GM19328 (cell line): ENCODE measurements around the gene VPS37B.
"Not testable (repeated sequence)": the region's sequence is repeated elsewhere in the genome, so short reads cannot be mapped to it uniquely, and the experiment has no call there.

Experiments used
- ATAC-seq: cut with Tn5 transposase; IDR thresholded peaks from one replicate; pipeline ENCODE4 v1.9.1; 2021; ENCODE audit warnings: mild to moderate bottlenecking, moderate library complexity; ENCODE audit not compliant: unreplicated experiment

VPS37B gene

GRCh38 chr12:122908915-122909314 is 13.0 kb upstream of the VPS37B start:
- ATAC-seq: no peak

DNA sequence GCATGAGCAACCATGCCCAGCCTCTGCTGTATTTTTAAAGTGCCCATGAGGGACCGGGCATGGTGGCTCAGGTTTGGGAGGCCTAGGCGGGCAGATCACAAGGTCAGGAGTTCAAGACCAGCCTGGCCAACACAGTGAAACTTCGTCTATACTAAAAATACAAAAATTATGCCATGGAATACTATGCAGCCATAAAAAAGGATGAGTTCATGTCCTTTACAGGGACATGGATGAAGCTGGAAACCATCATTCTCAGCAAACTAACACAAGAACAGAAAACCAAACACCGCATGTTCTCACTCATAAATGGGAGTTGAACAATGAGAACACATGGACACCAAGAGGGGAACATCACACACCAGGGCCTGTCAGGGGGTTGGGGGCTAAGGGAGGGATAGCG is 9.3 kb upstream of the VPS37B start:
- not testable (repeated sequence) for ATAC-seq

GRCh38 chr12:122903693-122904034 is 7.7 kb upstream of the VPS37B start:
- ATAC-seq: no peak

DNA sequence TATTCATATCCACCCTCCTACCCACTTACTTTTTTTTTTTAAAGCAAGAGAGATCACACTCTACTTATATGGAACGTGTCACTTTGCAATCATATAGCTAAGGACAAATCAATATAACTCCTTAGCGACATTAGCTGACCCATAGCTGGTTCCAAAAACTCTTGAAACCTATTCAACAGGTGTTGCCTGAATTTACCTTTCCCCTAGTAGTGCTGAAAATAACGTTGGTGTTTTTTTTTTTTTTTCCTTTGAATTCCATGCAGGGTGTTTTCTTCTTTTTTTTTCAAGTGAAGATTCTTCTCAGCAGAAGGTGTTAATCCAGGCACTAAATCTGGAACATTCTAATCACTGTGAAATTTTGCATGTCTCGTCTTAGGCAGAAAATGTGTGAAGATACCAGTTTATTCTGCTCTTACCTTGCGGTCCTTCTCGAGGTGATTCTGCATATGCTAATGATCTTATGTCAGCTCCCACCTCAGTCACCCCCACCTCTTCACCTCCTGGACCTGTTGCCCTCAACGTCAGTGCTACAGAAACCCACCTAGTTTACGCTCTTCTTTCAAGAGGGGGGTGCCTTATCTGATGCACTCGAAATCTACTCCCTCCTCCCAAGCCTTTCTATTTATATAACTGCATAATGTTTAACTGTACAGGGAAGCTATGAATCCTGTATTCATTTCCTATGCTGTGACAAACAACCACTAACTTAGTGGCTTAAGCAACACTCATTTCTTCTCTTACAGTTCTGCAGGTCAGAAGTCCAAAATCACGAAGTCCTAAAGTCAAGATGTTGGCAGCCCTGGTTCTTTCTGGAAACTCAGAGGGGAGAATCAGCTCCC is 7.1 kb upstream of the VPS37B start:
- no peak for ATAC-seq

DNA sequence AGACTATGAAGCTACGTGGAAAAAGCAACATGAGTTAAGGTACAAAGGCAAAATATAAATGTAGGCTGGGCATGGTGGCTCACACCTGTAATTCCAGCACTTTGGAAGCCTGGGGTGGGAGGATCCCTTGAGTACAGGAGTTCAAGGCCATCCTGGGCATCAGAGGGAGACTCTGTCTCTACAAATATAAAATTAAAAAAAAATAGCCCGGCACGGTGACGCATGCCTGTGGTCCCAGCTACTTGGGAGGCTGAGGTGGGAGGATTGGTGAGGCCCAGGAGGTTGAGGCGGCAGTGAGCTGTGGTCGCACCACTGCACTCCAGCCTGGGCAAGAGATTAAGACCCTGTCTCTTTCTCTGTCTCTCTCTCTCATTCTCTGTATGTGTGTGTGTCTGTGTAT is 4.0 kb upstream of the VPS37B start:
- no peak for ATAC-seq

DNA sequence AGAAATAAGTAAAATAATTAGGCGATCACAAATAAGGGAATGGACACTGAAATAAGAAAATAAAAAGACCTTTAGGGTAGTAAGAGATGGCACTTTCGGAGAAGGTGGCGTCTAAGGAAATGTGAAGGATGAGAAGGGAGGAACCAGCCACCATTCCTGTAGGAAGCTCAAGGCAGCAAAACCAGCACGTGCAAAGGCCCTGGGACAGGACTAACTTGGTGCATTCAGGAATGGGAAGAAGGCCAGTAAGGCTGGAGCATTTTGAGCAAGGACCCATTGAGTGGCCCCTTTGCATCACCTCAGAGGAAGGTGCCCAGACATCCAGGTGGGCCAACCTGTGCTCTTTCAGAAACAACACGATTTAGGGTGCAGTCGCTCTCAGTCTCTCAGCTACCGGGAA is 738 bp upstream of the VPS37B start:
- ATAC-seq: no peak

GRCh38 chr12:122895320-122895703 is 612 bp downstream of the VPS37B start:
- ATAC-seq: no peak

- ATAC-seq: no peak
Observed at GRCh38 chr12:122894193-122895121, 1.5 kb downstream of the VPS37B start.

- ATAC-seq: no peak
Observed at GRCh38 chr12:122893208-122894153, 2.4 kb downstream of the VPS37B start.

DNA sequence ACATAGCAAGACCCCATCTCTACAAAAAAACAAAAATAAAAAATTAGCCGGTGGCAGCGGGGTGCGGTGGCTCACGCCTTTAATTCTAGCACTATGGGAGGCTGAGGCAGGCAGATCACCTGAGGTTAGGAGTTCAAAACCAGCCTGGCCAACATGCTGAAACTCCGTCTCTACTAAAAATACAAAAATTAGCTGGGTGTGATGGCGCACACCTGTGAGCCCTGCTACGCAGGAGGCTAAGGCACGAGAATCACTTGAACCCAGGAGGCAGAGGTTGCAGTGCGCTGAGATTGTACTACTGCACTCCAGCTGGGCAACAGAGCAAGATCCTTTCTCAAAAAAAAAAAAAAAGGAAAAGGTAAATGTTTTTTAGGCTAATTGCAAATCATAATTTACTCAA is 3.2 kb downstream of the VPS37B start:
- ATAC-seq: not testable (repeated sequence)

- no peak for ATAC-seq
Observed at GRCh38 chr12:122891661-122892525, 4.0 kb downstream of the VPS37B start.

DNA sequence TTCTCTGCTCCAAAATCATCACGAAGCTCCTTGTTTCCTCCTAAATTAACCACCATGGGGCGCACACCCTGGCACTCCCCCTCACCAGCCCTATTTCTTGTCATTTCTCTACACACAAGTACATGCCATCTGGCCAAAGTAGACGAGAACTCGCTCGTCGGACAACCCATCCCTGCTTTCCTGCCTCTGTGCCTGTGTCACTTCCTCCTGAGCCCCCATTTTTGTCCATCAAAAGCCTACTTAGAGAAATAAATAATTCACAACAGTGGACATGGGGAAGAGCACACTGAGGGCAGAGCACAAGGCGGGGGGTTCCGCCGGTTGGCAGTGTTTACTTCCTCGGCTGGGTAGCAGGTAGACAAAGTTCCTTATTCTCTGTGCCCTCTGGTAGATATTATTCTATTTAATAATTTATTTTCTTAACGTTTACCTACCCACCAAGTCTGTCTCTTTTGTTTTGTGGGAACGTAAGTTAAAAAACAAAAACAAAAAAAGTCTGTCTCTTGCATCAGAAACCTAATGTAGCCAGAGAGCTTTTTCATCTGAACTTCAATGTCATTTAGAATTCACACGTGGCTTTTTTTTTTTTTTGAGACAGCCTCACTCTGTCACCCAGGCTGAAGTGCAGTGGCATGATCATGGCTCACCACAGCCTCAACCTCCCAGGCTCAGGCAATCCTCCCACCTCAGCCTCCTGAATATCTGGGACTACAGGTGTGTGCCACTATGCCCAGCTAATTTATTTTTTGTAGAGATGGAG is 6.0 kb downstream of the VPS37B start:
- ATAC-seq: no peak

DNA sequence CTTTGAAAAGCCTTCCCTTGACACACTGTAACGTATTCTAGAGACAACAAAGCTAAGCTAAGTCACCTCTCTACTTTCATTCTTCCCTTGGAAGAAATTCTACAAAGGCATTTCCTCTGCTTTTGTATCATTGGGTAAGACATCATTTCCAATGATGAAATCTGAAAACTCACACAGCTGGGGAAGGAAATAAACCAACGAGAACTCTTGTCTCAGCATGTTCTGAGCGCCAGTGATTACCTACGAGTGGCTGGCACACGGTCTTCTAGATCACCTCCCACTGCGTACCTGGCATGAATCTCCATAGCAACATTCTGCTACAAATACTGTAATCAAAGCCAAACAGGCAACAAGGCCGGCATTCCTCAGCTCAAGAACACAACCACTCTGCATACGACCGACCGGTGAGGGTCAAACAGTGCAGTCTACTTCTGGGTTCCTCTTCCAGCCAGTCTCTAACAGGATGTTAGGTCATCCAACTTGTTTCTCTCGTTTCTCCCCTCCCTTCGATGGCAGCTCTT is 7.6 kb downstream of the VPS37B start:
- ATAC-seq: no peak

GRCh38 chr12:122887819-122888212 is 8.1 kb downstream of the VPS37B start:
- peak; percentile 12 for ATAC-seq

DNA sequence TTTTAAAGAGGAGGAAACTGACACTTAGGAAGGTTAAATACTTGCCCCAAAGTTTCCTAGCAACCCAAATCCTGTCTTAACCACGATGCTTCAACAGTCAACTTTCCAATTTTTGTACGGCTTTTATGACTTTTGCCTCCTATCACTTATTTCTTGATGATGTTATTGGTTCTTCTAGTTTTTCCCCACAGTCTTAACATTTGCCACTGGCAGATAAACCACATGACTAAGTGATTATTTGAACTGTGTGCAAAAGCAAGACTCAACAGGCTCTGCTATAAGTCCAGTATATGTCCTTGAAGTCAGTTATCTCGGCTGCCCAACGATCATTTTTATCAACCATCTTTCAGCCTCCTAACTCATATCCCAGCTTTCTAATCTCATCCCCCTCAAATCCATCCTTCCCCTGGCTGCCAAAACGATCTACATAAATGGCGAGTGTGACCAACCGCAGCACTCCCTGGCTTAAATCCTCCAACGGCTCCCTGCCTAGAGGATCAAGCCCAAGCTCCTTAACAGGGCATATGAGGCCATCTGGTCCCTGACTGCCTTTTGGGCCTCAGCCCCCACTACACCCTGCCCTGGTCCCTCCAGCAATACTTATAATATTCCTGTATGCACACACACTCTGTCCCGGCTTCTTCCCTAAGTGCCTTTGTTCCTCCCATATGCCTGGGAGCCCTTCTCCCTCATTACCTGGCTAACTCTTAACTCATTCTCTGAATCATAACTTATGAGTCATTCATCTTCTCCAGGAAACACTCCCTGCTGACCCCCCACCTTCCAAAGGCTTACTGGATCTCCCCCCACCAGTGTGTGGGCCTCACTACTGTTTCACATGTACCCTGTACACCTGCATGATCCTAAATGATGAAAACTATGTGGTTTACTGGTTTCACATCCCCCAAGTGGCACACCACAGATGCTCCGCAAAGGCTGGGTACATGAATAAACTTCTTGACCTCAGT is 8.8 kb downstream of the VPS37B start:
- peak; percentile 87 for ATAC-seq

DNA sequence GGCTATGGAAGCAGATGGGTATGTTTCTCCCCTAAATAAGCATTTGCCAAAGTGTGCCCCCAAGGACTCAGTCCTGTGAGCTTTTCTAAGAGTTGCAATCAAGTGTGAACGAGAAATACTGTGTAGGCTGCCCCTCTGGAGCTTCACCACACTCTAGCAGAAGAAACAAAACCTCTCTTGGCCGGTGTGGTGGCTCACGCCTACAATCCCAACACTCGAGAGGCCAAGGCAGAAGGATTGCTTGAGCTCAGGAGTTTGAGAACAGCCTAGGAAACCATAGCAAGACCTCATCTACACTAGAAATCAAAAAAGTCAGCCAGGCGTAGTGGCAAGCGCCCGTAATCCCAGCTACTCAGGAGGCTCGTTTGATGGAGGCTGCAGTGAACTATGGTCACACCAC is 9.8 kb downstream of the VPS37B start:
- no peak for ATAC-seq

DNA sequence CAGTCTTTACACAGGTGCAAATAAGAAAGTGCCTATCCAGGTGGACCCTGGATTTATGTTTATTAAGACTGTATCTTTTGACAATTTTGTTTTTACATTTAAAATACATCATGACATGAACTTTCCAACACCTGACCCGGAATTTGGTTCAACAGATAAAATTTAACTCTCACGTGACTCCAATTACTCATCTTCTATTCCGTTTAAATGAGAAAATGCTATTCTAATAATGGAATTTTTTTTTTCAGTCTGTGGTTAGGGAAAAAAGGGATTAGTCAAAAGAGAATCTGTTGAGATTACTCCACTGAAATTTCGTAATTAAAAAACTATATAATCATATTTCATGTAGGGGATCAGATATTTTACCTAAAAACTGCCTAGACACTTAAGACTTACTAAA is 11.1 kb downstream of the VPS37B start:
- no peak for ATAC-seq
